Panc1 (cell line): ENCODE data around the gene CREB3. TPM values are rescaled to one million over a fixed set of nuclear protein-coding genes. Genes with fewer than 3 reads are reported as not detected.

ENCODE experiments used
- ATAC-seq: fragments of 200-7000 bp; cut with Tn5 transposase; 2 replicates; pipeline ENCODE4 v1.9.1; 2020; ENCODE audit warnings: mild to moderate bottlenecking, moderate library complexity
- BruUV-seq: library from RNA; stranded (reverse); fragments of 400-500 nt; replicated peaks from 2 replicates; lab custom pipeline; 2021; lab: Mats Ljungman, UMichigan
- CTCF ChIA-PET: fragments of 300-600 bp; sonication (Branson Sonifier 250); formaldehyde crosslinking; loops from one replicate; lab custom pipeline; 2022; ENCODE audit warnings: antibody characterized with exemption; lab: Charles Lee
- POLR2A ChIA-PET: fragments of 300-600 bp; sonication (Branson Sonifier 250); formaldehyde crosslinking; loops from one replicate; lab custom pipeline; 2022; ENCODE audit warnings: antibody characterized with exemption; lab: Charles Lee
- DNase-seq: peaks from one replicate; pipeline ENCODE4 v3.0.0-alpha.2; 2010; ENCODE audit warnings: low read depth, low spot score
- H3K27ac ChIP-seq: 2 replicates; pipeline ENCODE4 v1.5.1; 2011; ENCODE audit warnings: mild to moderate bottlenecking, low read length, inconsistent platforms
- H3K27me3 ChIP-seq: fragments of 200-500 bp; sonication (Bioruptor generic); 2 replicates; pipeline ENCODE4 v1.6.0; 2014; ENCODE audit warnings: low read length, inconsistent platforms; ENCODE audit not compliant: control insufficient read depth, insufficient read depth
- H3K36me3 ChIP-seq: fragments of 200-500 bp; sonication (Bioruptor generic); 2 replicates; pipeline ENCODE4 v1.5.1; 2014; ENCODE audit warnings: inconsistent platforms, mild to moderate bottlenecking, low read length, moderate library complexity; ENCODE audit not compliant: control insufficient read depth, insufficient read depth
- H3K4me1 ChIP-seq: 2 replicates; pipeline ENCODE4 v1.5.1; 2011; ENCODE audit warnings: inconsistent platforms, mild to moderate bottlenecking, low read length, moderate library complexity; ENCODE audit not compliant: control insufficient read depth, insufficient read depth
- H3K4me3 ChIP-seq, 2 experiments: 2 replicates each; pipeline ENCODE4 v1.5.1; 2011 to 2012; ENCODE audit warnings: low read depth in 2 of 2, low read length in 2 of 2, mild to moderate bottlenecking in 2 of 2, inconsistent platforms in 1 of 2, moderate library complexity in 1 of 2
- H3K9me3 ChIP-seq: fragments of 200-500 bp; sonication (Bioruptor generic); 2 replicates; pipeline ENCODE4 v1.5.1; 2014; ENCODE audit warnings: low read depth, mild to moderate bottlenecking, inconsistent platforms, low read length, moderate library complexity; ENCODE audit not compliant: control insufficient read depth, insufficient read depth
- POLR2AphosphoS5 ChIP-seq: IDR thresholded peaks from 2 replicates; pipeline ENCODE4 v1.6.1; 2012; ENCODE audit warnings: mild to moderate bottlenecking, low read depth, low read length, moderate library complexity
- REST ChIP-seq, 2 experiments: IDR thresholded peaks; 2 replicates each; pipeline ENCODE4 v1.6.1; 2011 to 2012; ENCODE audit warnings: low read depth in 2 of 2, control low read depth in 1 of 2, low read length in 1 of 2, mild to moderate bottlenecking in 1 of 2, moderate library complexity in 1 of 2; ENCODE audit not compliant: insufficient read depth in 1 of 2
- SIN3A ChIP-seq: IDR thresholded peaks from 2 replicates; pipeline ENCODE4 v1.6.1; 2012; ENCODE audit warnings: low read depth, mild to moderate bottlenecking, low read length, moderate library complexity, borderline replicate concordance; ENCODE audit not compliant: insufficient read depth
- TCF7L2 ChIP-seq: IDR thresholded peaks from 2 replicates; pipeline ENCODE4 v1.6.1; 2011; ENCODE audit warnings: mild to moderate bottlenecking, low read depth, low read length, inconsistent platforms
- in situ Hi-C: cut with HindIII; loops from 2 replicates; pipeline ENCODE4 v1.10.0; 2016; ENCODE audit warnings: low sequenced_read_pairs, low pct_unique_long_range_greater_than_20kb
- intact Hi-C: fragments of 100-400 bp; cut with micrococcal nuclease; formaldehyde crosslinking; loops from one replicate; pipeline ENCODE4 v1.10.0; 2022; ENCODE audit not compliant: unreplicated experiment
- total RNA-seq: library from RNA; stranded (reverse); gene quantifications from one replicate; pipeline ENCODE4 v1.2.1, GENCODE V29; 2021; ENCODE audit not compliant: unreplicated experiment
- TF ChIP-seq, protein P1 (sequence below): fragments of 450-650 bp; IDR thresholded peaks from 2 replicates; pipeline ENCODE4 v1.5.1; 2017; ENCODE audit warnings: mild to moderate bottlenecking

The CREB3 gene
- total RNA-seq, 1 experiment from 2014 or later = 67.0 TPM

GRCh38 chr9:35723908-35724307 is 8.6 kb upstream of the CREB3 start:
- DNase-seq (no peak), ATAC-seq (no peak)
- intact Hi-C loops (no loop called here), in situ Hi-C loops (no loop called here)
- no peak overlapping the region for H3K4me3 ChIP-seq
- POLR2A ChIA-PET = no interaction called here
- no TSS peak for BruUV-seq
- peaks cover 28% of the 10 kb centered on the region for H3K36me3 ChIP-seq
- H3K4me1 ChIP-seq = peaks cover 11% of the 10 kb centered on the region
- H3K9me3 ChIP-seq = no peaks in the 10 kb centered on the region
- CTCF ChIA-PET = no interaction called here
- TF ChIP-seq SIN3A = no peak
- H3K27me3 ChIP-seq = no peaks in the 10 kb centered on the region
- H3K27ac ChIP-seq = no peak overlapping the region

- Histone ChIP-seq H3K4me1 (peaks cover 25% of the 10 kb centered on the region), H3K4me3 (no peak overlapping the region), H3K9me3 (no peaks in the 10 kb centered on the region), H3K27me3 (no peaks in the 10 kb centered on the region), H3K27ac (no peak overlapping the region), H3K36me3 (peaks cover 21% of the 10 kb centered on the region)
- ChIA-PET CTCF (interaction anchor here (0.5 kb wide), 1 partner anchor 66 kb away, joined by 4 read pairs; no protein-coding TSS in a partner anchor), POLR2A (no interaction called here)
- TF ChIP-seq REST (IDR thresholded peaks at IDR 0.05; ENCODE audit: insufficient read depth in 1 of 2, low read depth in 2 of 2, low read length in 1 of 2) (no peak), TCF7L2 (no peak), POLR2AphosphoS5 (no peak), SIN3A (no peak)
- TF ChIP-seq, protein P1, sequence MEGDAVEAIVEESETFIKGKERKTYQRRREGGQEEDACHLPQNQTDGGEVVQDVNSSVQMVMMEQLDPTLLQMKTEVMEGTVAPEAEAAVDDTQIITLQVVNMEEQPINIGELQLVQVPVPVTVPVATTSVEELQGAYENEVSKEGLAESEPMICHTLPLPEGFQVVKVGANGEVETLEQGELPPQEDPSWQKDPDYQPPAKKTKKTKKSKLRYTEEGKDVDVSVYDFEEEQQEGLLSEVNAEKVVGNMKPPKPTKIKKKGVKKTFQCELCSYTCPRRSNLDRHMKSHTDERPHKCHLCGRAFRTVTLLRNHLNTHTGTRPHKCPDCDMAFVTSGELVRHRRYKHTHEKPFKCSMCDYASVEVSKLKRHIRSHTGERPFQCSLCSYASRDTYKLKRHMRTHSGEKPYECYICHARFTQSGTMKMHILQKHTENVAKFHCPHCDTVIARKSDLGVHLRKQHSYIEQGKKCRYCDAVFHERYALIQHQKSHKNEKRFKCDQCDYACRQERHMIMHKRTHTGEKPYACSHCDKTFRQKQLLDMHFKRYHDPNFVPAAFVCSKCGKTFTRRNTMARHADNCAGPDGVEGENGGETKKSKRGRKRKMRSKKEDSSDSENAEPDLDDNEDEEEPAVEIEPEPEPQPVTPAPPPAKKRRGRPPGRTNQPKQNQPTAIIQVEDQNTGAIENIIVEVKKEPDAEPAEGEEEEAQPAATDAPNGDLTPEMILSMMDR = no peak
- intact Hi-C loops = loop anchor here (5.0 kb wide), 1 partner anchor 63 kb away; no protein-coding TSS in a partner anchor
- in situ Hi-C loops = no loop called here
- DNase-seq (no peak), ATAC-seq (no peak)
- no TSS peak for BruUV-seq
Measured at GRCh38 chr9:35725362-35725761, 7.1 kb upstream of the CREB3 start.

DNA sequence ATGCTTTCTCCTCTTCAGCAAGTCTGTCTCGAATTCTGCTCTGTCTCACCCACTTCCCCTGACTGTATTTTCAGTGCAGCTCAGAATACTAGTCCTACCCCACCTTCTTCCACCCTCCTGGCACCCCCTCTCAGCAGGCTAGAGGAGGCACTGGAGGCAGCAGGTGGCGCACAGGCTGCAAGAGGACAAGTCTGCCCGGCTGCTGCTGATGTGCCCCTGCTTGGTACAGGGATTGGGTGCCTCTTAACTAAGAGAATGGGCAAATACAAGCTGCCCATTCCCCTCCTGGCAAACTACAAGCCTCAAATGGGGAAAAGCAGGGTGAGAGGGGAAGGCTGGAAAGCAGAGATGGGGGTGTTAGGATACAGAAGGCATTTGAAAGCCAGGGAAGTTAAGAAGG is 5.5 kb upstream of the CREB3 start:
- Histone ChIP-seq H3K36me3 (peaks cover 7% of the 10 kb centered on the region), H3K27ac (no peak overlapping the region), H3K4me1 (peaks cover 28% of the 10 kb centered on the region), H3K9me3 (no peaks in the 10 kb centered on the region), H3K27me3 (no peaks in the 10 kb centered on the region), H3K4me3 (no peak overlapping the region)
- POLR2A ChIA-PET = no interaction called here
- in situ Hi-C loops (no loop called here), intact Hi-C loops (loop anchor here (5.0 kb wide), 1 partner anchor 65 kb away; no protein-coding TSS in a partner anchor)
- BruUV-seq = no TSS peak
- CTCF ChIA-PET = no interaction called here
- TF ChIP-seq SIN3A (no peak), POLR2AphosphoS5 (no peak), REST (IDR thresholded peaks at IDR 0.05; ENCODE audit: insufficient read depth in 1 of 2, low read depth in 2 of 2, low read length in 1 of 2) (no peak), TCF7L2 (no peak)
- TF ChIP-seq, protein P1 = no peak
- no peak for DNase-seq
- no peak for ATAC-seq
